Measurements from ENCODE around the gene FGB.

GRCh38 chr4:154527308-154527707, 35.5 kb upstream of the FGB start:
- TF ChIP-seq POLR2A (IDR thresholded peaks at IDR 0.05) (no peak), CTCF (IDR thresholded peaks at IDR 0.05 in 4 of 5, conservative IDR thresholded peaks at IDR 0.05 in 1 of 5) (no peak)

Data from gastrocnemius medialis (tissue), 4 donors.